ENCODE data around the gene PPFIA3.

Gene PPFIA3

GRCh38 chr19:49160450-49161189, 41.3 kb downstream of the PPFIA3 start:
- no peak for TF ChIP-seq CTCF (IDR thresholded peaks at IDR 0.05; ENCODE audit: borderline replicate concordance, insufficient read depth, low read depth, low read length)

GRCh38 chr19:49161987-49162386, 42.6 kb downstream of the PPFIA3 start:
- H3K4me3 ChIP-seq (ENCODE audit: low read depth, low read length), result no peak overlapping the region
- no peak for TF ChIP-seq CTCF (IDR thresholded peaks at IDR 0.05; ENCODE audit: borderline replicate concordance, insufficient read depth, low read depth, low read length)

More at GRCh38 chr19:49160450-49161189, 41.3 kb downstream of the PPFIA3 start:
- no peak overlapping the region for H3K4me3 ChIP-seq (ENCODE audit: low read depth, low read length)

GRCh38 chr19:49165111-49165750, 45.9 kb downstream of the PPFIA3 start:
- no peak overlapping the region for H3K4me3 ChIP-seq (ENCODE audit: low read depth, low read length)
- no peak for TF ChIP-seq CTCF (IDR thresholded peaks at IDR 0.05; ENCODE audit: borderline replicate concordance, insufficient read depth, low read depth, low read length)

DNA sequence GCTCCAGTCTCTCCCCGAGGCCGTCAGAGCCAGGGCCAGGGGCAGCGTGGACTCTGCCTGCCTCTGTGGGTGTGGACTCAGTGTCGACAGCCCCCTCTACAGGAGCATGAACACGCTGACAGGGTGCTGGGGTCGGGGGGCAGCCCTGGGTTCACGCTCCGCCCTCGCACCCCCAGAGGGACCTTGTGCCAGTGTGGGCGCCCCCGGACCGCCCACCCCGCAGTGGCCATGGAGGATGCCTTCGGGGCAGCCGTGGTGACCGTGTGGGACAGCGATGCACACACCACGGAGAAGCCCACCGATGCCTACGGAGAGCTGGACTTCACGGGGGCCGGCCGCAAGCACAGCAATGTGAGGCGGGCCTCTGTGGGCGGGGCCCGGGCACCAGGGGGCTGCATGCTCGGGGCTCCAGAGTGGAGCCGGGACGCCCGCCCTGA, 46.5 kb downstream of the PPFIA3 start:
- TF ChIP-seq CTCF (IDR thresholded peaks at IDR 0.05; ENCODE audit: borderline replicate concordance, insufficient read depth, low read depth, low read length), result no peak
- no peak overlapping the region for H3K4me3 ChIP-seq (ENCODE audit: low read depth, low read length)

- TF ChIP-seq CTCF (IDR thresholded peaks at IDR 0.05; ENCODE audit: borderline replicate concordance, insufficient read depth, low read depth, low read length), result no peak
- no peak overlapping the region for H3K4me3 ChIP-seq (ENCODE audit: low read depth, low read length)
Observed at GRCh38 chr19:49167857-49168409, 48.6 kb downstream of the PPFIA3 start.

- no peak overlapping the region for H3K4me3 ChIP-seq (ENCODE audit: low read depth, low read length)
- no peak for TF ChIP-seq CTCF (IDR thresholded peaks at IDR 0.05; ENCODE audit: borderline replicate concordance, insufficient read depth, low read depth, low read length)
Observed at GRCh38 chr19:49168421-49168820, 49.1 kb downstream of the PPFIA3 start.

All from GM12875 (cell line).